K562 (cell line): Measurements from ENCODE around the gene ADAT1. TPM values are rescaled to one million over a fixed set of nuclear protein-coding genes. Genes with fewer than 3 reads are reported as not detected.
A peak's percentile ranks its signal among the peaks of the same experiment; 100 is the strongest.

Experiments
- ATAC-seq: fragments of 200-7000 bp; cut with Tn5 transposase; 3 replicates; pipeline ENCODE4 v1.9.1; 2020; ENCODE audit warnings: moderate library complexity
- BruUV-seq: library from RNA; stranded (reverse); fragments of 400-500 nt; replicated peaks from 2 replicates; lab custom pipeline; 2021; lab: Mats Ljungman, UMichigan
- CTCF ChIA-PET: fragments of 300-600 bp; formaldehyde crosslinking; extraction: SDS; loops from one replicate; lab custom pipeline; 2021; ENCODE audit warnings: low intra/inter-chr PET ratio; lab: Yijun Ruan, JAX
- POLR2A ChIA-PET: fragments of 300-600, 350-650 bp; sonication (Branson Sonifier 250); formaldehyde crosslinking; extraction: SDS; loops from one replicate; lab custom pipeline; 2021; ENCODE audit warnings: antibody characterized with exemption, inconsistent platforms; lab: Yijun Ruan, JAX
- DNase-seq, 4 experiments: peaks; one replicate each; pipeline versions ENCODE4 v3.0.0 to v3.0.0-alpha.2; 2011 to 2018; ENCODE audit warnings: low spot score in 3 of 4, mixed read lengths in 3 of 4; ENCODE audit errors: extremely low read depth in 1 of 4
- FAIRE-seq: peaks from 2 replicates; lab custom pipeline; 2011; peaks lifted over from hg19 to GRCh38; lab: Jason Lieb, UNC
- H2AFZ ChIP-seq: 2 replicates; pipeline ENCODE4 v1.6.0; 2011; ENCODE audit warnings: low read depth, low read length, control low read depth, inconsistent platforms
- H3K27ac ChIP-seq: fragments of 200-600 bp; 3 replicates; pipeline ENCODE4 v1.8.0; 2011; ENCODE audit warnings: low read depth, mild to moderate bottlenecking, control low read depth, inconsistent platforms, low read length, moderate library complexity, mixed read lengths; ENCODE audit errors: extremely low read depth
- H3K27me3 ChIP-seq, 2 experiments: fragments of 300-600 bp in 1 of 2; 2 replicates in 1 of 2; 3 replicates in 1 of 2; pipeline versions ENCODE4 v1.6.0 to v1.8.0; 2011; ENCODE audit warnings: inconsistent platforms in 2 of 2, low read length in 2 of 2, mild to moderate bottlenecking in 1 of 2, mixed read lengths in 1 of 2, moderate library complexity in 1 of 2; ENCODE audit not compliant: control insufficient read depth in 2 of 2, insufficient read depth in 2 of 2
- H3K36me3 ChIP-seq: fragments of 300-600 bp; 3 replicates; pipeline ENCODE4 v1.8.0; 2011; ENCODE audit warnings: mild to moderate bottlenecking, low read length, inconsistent platforms; ENCODE audit not compliant: control insufficient read depth, insufficient read depth
- H3K4me1 ChIP-seq, 2 experiments: fragments of 200-600 bp in 1 of 2; replicated peaks in 1 of 2; 2 replicates in 1 of 2; 3 replicates in 1 of 2; pipeline versions ENCODE4 v1.5.1 to v1.8.0; 2011; ENCODE audit warnings: inconsistent platforms in 2 of 2, low read length in 2 of 2, mild to moderate bottlenecking in 1 of 2, mixed read lengths in 1 of 2, moderate library complexity in 1 of 2; ENCODE audit not compliant: control insufficient read depth in 2 of 2, insufficient read depth in 2 of 2
- H3K4me2 ChIP-seq: 2 replicates; pipeline ENCODE4 v1.6.1; 2011; ENCODE audit warnings: low read length, control low read depth, inconsistent platforms, mixed read lengths; ENCODE audit not compliant: insufficient read depth
- H3K4me3 ChIP-seq: fragments of 200-600 bp; sonication (generic), shearing (Covaris generic); 2 replicates; pipeline ENCODE4 v1.5.1; 2016; ENCODE audit warnings: control low read depth, inconsistent platforms
- H3K79me2 ChIP-seq: fragments of 200-600 bp; 3 replicates; pipeline ENCODE4 v1.8.0; 2011; ENCODE audit warnings: low read length, inconsistent platforms; ENCODE audit not compliant: control insufficient read depth, insufficient read depth
- H3K9ac ChIP-seq, 2 experiments: 2 replicates each; pipeline versions ENCODE4 v1.6.0 to v1.6.1; 2011; ENCODE audit warnings: low read depth in 2 of 2, low read length in 2 of 2, control low read depth in 1 of 2, inconsistent platforms in 1 of 2, mild to moderate bottlenecking in 1 of 2, mixed read lengths in 1 of 2; ENCODE audit not compliant: insufficient read depth in 1 of 2
- H3K9me1 ChIP-seq: one replicate; pipeline ENCODE4 v1.6.0; 2011; ENCODE audit warnings: inconsistent platforms, mild to moderate bottlenecking, low read length, moderate library complexity; ENCODE audit not compliant: control insufficient read depth, insufficient read depth
- H3K9me3 ChIP-seq: replicated peaks from 2 replicates; pipeline ENCODE4 v1.5.1; 2011; ENCODE audit warnings: low read depth, low read length, inconsistent platforms; ENCODE audit not compliant: control insufficient read depth, insufficient read depth
- H4K20me1 ChIP-seq: replicated peaks from 2 replicates; pipeline ENCODE4 v1.6.1; 2011; ENCODE audit warnings: low read length, inconsistent platforms, mixed read lengths; ENCODE audit not compliant: control insufficient read depth, insufficient read depth
- ATF3 ChIP-seq, 2 experiments: fragments of 450-650 bp in 1 of 2; sonication (generic) in 1 of 2; formaldehyde crosslinking in 1 of 2; IDR thresholded peaks in 1 of 2; conservative IDR thresholded peaks in 1 of 2; 2 replicates each; pipeline versions ENCODE4 v1.6.1 to v1.8.1; 2016 to 2023; ENCODE audit warnings: mild to moderate bottlenecking in 2 of 2, moderate library complexity in 2 of 2, inconsistent platforms in 1 of 2, missing genetic modification reagents in 1 of 2
- CC2D1A ChIP-seq: fragments of 450-650 bp; IDR thresholded peaks from 2 replicates; pipeline ENCODE4 v1.6.1; 2017; ENCODE audit warnings: mild to moderate bottlenecking
- FOXK1 ChIP-seq: sonication (generic); formaldehyde crosslinking; IDR thresholded peaks from 2 replicates; pipeline ENCODE4 v1.8.0; 2022; ENCODE audit warnings: missing genetic modification reagents, mild to moderate bottlenecking, borderline replicate concordance
- GABPB1 ChIP-seq: sonication (generic); formaldehyde crosslinking; IDR thresholded peaks from 2 replicates; pipeline ENCODE4 v1.8.0; 2022; ENCODE audit warnings: mild to moderate bottlenecking, missing genetic modification reagents
- JUND ChIP-seq, 2 experiments: IDR thresholded peaks; 2 replicates in 1 of 2; 3 replicates in 1 of 2; pipeline ENCODE4 v1.6.1; 2011; ENCODE audit warnings: borderline replicate concordance in 2 of 2, low read depth in 2 of 2, low read length in 2 of 2, improper control_type of control experiment in 1 of 2, missing biosample characterization in 1 of 2, missing genetic modification characterization in 1 of 2, missing genetic modification reagents in 1 of 2
- MBD2 ChIP-seq: sonication (generic); IDR thresholded peaks from 2 replicates; pipeline ENCODE4 v1.6.1; 2016; ENCODE audit warnings: low read depth, borderline replicate concordance
- MED1 ChIP-seq: sonication (generic); formaldehyde crosslinking; IDR thresholded peaks from 2 replicates; pipeline ENCODE4 v1.8.1; 2023; ENCODE audit warnings: missing genetic modification reagents, borderline replicate concordance
- MTA2 ChIP-seq: fragments of 450-650 bp; IDR thresholded peaks from 2 replicates; pipeline ENCODE4 v1.6.1; 2016; ENCODE audit warnings: low read depth
- POLR2G ChIP-seq: fragments of 200-400 bp; formaldehyde crosslinking; IDR thresholded peaks from 2 replicates; pipeline ENCODE4 v1.6.1; 2017; ENCODE audit warnings: low read depth, mild to moderate bottlenecking, antibody characterized with exemption, low read length, moderate library complexity
- POLR3A ChIP-seq: IDR thresholded peaks from 2 replicates; pipeline ENCODE4 v1.6.1; 2011; ENCODE audit warnings: borderline replicate concordance, mild to moderate bottlenecking, moderate library complexity; ENCODE audit not compliant: insufficient read length, insufficient read depth; ENCODE audit errors: extremely low read depth
- RAD21 ChIP-seq, 2 experiments: fragments of 250-450 bp in 1 of 2; fragments of 450-650 bp in 1 of 2; sonication (Bioruptor Pico) in 1 of 2; formaldehyde crosslinking in 1 of 2; IDR thresholded peaks in 1 of 2; conservative IDR thresholded peaks in 1 of 2; 2 replicates each; pipeline versions ENCODE4 v1.4.0 to v1.8.0; 2020 to 2022; ENCODE audit warnings: mild to moderate bottlenecking in 2 of 2, moderate library complexity in 1 of 2
- RNF2 ChIP-seq: sonication (generic); IDR thresholded peaks from 2 replicates; pipeline ENCODE4 v1.6.1; 2016
- SMARCC2 ChIP-seq: fragments of 450-650 bp; IDR thresholded peaks from 2 replicates; pipeline ENCODE4 v1.6.1; 2017; ENCODE audit warnings: antibody characterized with exemption, moderate library complexity, mild to moderate bottlenecking, low read depth
- SRSF9 ChIP-seq: fragments of 200-400 bp; formaldehyde crosslinking; IDR thresholded peaks from 2 replicates; pipeline ENCODE4 v1.6.1; 2017; ENCODE audit warnings: low read depth, low read length, borderline replicate concordance
- TCF3 ChIP-seq: sonication (generic); formaldehyde crosslinking; IDR thresholded peaks from 2 replicates; pipeline ENCODE4 v1.4.0; 2020; ENCODE audit warnings: mild to moderate bottlenecking, missing genetic modification reagents
- ZNF24 ChIP-seq: fragments of 450-650 bp; IDR thresholded peaks from 2 replicates; pipeline ENCODE4 v1.6.1; 2016
- ZNF311 ChIP-seq: fragments of 250-450 bp; sonication (Bioruptor Pico); IDR thresholded peaks from 2 replicates; pipeline ENCODE4 v1.4.0; 2020; ENCODE audit warnings: mild to moderate bottlenecking, moderate library complexity
- WGBS: fragments of 100-300 bp; shearing (Covaris generic); methylation state at CpG from one replicate; pipeline ENCODE4 v1.1.6; 2016; ENCODE audit warnings: low coverage, mixed read lengths; ENCODE audit not compliant: insufficient coverage; ENCODE audit errors: missing lambda C conversion rate; 5-methylcytosine and 5-hydroxymethylcytosine counted together
- in situ Hi-C: fragments of 300-500 bp; cut with MboI; formaldehyde crosslinking; loops from 4 replicates; pipeline ENCODE4 v1.15.0; 2018; ENCODE audit warnings: inconsistent platforms, mixed read lengths
- intact Hi-C: fragments of 100-400 bp; cut with micrococcal nuclease; formaldehyde crosslinking; loops from 2 replicates; pipeline ENCODE4 v1.14.2; 2022
- polyA plus RNA-seq, 8 experiments: library from polyadenylated mRNA; depleted of rRNA in 4 of 8; stranded (reverse) in 5 of 8; unstranded in 3 of 8; fragments of >200 nt; fragmentation: Nextera tagmentation in 2 of 8; fragmentation: Illumina TruSeq in 1 of 8; extraction: Ambion mirVana in 2 of 8; extraction: Trizol in 1 of 8; gene quantifications; 2 replicates each; pipeline versions ENCODE4 v1.2.1 to v1.2.3, GENCODE V29; 2011 to 2014; ENCODE audit warnings: inconsistent platforms in 1 of 8, missing spikeins in 1 of 8
- total RNA-seq, 7 experiments: library from RNA; depleted of rRNA in 6 of 7; stranded (reverse); fragments of >200 nt in 6 of 7; fragmentation: Illumina TruSeq in 2 of 7; extraction: Trizol in 2 of 7; gene quantifications; 2 replicates each; pipeline versions ENCODE4 v1.2.1 to v1.2.3, GENCODE V29; 2011 to 2021; ENCODE audit warnings: low replicate concordance in 1 of 7
- TF ChIP-seq, protein P1 (sequence below): sonication (generic); formaldehyde crosslinking; IDR thresholded peaks from 2 replicates; pipeline ENCODE4 v1.8.0; 2022; ENCODE audit warnings: missing genetic modification reagents, mild to moderate bottlenecking, borderline replicate concordance

Gene ADAT1
- total and polyA plus RNA-seq, 9 of the 15 experiments (the other 6 are each of a cell fraction or from before 2014, with no cell fraction given) = 16.0 to 36.7 (median 28.2) TPM

- TF ChIP-seq JUND (IDR thresholded peaks at IDR 0.05; ENCODE audit: borderline replicate concordance, low read depth, low read length) = peak; percentile 56
- TF ChIP-seq JUND (tag; IDR thresholded peaks at IDR 0.05; ENCODE audit: borderline replicate concordance, low read depth, low read length) = peak; percentile 64; the same call in 2 of the 3 replicates
- no peak for TF ChIP-seq FOXK1 (CRISPR knock-in tag)
- peak; percentile 82 for TF ChIP-seq ZNF24
- peak; percentile 36; the same call in 1 of the 2 replicates for TF ChIP-seq ZNF311
- peak; percentile 49; the same call in 1 of the 2 replicates for TF ChIP-seq ATF3 (IDR thresholded peaks at IDR 0.05)
- TF ChIP-seq ATF3 (CRISPR knock-in tag; conservative IDR thresholded peaks at IDR 0.05) = no peak
- TF ChIP-seq RAD21 (CRISPR knock-in tag; conservative IDR thresholded peaks at IDR 0.05 in 1 of 2, IDR thresholded peaks at IDR 0.05 in 1 of 2) = peak; percentile 27 to 52
These were observed 31.9 kb downstream of the ADAT1 start (continued) for GRCh38 chr16:75590920-75591843.

GRCh38 chr16:75589306-75589705, 33.8 kb downstream of the ADAT1 start:
- peak overlapping the region in 1 of 2 experiments; percentile 10; a peak in 1 of 4 replicates for H3K9ac ChIP-seq
- no peak for ATAC-seq
- ChIA-PET CTCF (no interaction called here), POLR2A (interaction anchor here (0.6 to 1.8 kb wide), 6 partner anchors 8 to 63 kb away, joined by 3 to 8 read pairs (median 4); no protein-coding TSS in a partner anchor)
- BruUV-seq = no TSS peak
- no peaks in the 10 kb centered on the region for H3K9me1 ChIP-seq
- H3K4me2 ChIP-seq = no peak overlapping the region
- H4K20me1 ChIP-seq = no peaks in the 10 kb centered on the region
- peaks cover 11 to 24% of the 10 kb centered on the region in 2 experiments; a peak in 4 of 5 replicates for H3K4me1 ChIP-seq
- H3K27me3 ChIP-seq = no peaks in the 10 kb centered on the region
- H3K27ac ChIP-seq = no peak overlapping the region
- H2AFZ ChIP-seq = no peak overlapping the region
- 79% methylated on average over 3 of the region's 3 CpGs for WGBS
- peaks cover 3% of the 10 kb centered on the region; the same call in 1 of the 3 replicates for H3K36me3 ChIP-seq
- in situ Hi-C loops (no loop called here), intact Hi-C loops (no loop called here)
- no peak for FAIRE-seq
- H3K4me3 ChIP-seq = no peak overlapping the region
- H3K9me3 ChIP-seq = no peaks in the 10 kb centered on the region
- DNase-seq = no peak
- no peaks in the 10 kb centered on the region for H3K79me2 ChIP-seq
- no peak for TF ChIP-seq MED1 (CRISPR knock-in tag)
- TF ChIP-seq, protein P1, sequence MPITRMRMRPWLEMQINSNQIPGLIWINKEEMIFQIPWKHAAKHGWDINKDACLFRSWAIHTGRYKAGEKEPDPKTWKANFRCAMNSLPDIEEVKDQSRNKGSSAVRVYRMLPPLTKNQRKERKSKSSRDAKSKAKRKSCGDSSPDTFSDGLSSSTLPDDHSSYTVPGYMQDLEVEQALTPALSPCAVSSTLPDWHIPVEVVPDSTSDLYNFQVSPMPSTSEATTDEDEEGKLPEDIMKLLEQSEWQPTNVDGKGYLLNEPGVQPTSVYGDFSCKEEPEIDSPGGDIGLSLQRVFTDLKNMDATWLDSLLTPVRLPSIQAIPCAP = no peak
- no peak for TF ChIP-seq GABPB1 (CRISPR knock-in tag)
- TF ChIP-seq RNF2 = no peak
- TF ChIP-seq SMARCC2 = no peak
- no peak for TF ChIP-seq MTA2
- TF ChIP-seq SRSF9 = no peak
- no peak for TF ChIP-seq MBD2
- no peak for TF ChIP-seq CC2D1A
- no peak for TF ChIP-seq TCF3
- no peak for TF ChIP-seq POLR3A
- no peak for TF ChIP-seq POLR2G
